H54 (cell line): Measurements from ENCODE around the gene PNPLA6.
A peak's percentile ranks its signal among the peaks of the same experiment; 100 is the strongest.
"Not testable (repeated sequence)": the region's sequence is repeated elsewhere in the genome, so short reads cannot be mapped to it uniquely, and the experiment has no call there.

ENCODE experiments used
- DNase-seq: peaks from one replicate; pipeline ENCODE4 v3.0.0; 2011; ENCODE audit warnings: low spot score, mixed read lengths; ENCODE audit not compliant: insufficient read length
- FAIRE-seq: peaks from 3 replicates; lab custom pipeline; 2011; peaks lifted over from hg19 to GRCh38; lab: Jason Lieb, UNC
- POLR2A ChIP-seq: IDR thresholded peaks from 2 replicates; pipeline ENCODE4 v1.6.1; 2011; ENCODE audit warnings: low read depth, mild to moderate bottlenecking, low read length

The PNPLA6 gene

DNA sequence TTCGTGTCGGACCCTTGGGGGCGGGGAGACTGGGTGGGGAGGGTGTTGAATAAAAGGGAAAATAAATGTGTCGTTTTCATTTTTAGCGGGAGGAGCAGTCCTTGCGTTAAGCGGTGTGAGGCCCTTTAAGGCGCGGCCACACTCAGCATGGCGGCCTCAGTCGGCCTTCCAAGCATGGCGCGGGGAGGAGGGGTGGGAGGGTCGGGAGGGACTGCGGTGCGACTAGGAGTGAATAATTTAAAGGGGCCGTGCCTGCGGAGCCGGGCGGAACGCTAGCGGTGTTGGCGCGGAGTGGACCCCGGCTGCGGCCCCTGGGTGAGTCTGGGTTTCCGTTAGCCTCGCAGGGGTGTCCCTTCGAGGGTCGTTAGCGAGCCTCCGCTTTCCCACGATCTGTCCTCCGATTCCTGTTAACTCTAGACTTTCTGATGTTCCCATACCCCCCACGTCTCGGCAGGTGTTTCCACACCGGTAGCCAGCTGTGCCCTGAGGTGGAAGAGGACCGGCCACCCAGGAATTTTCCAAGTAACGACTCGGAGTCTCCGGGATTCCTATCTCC lies 1.5 kb upstream of the PNPLA6 start:
- peak; percentile 83 for DNase-seq
- no peak for TF ChIP-seq POLR2A
- FAIRE-seq: no peak

DNA sequence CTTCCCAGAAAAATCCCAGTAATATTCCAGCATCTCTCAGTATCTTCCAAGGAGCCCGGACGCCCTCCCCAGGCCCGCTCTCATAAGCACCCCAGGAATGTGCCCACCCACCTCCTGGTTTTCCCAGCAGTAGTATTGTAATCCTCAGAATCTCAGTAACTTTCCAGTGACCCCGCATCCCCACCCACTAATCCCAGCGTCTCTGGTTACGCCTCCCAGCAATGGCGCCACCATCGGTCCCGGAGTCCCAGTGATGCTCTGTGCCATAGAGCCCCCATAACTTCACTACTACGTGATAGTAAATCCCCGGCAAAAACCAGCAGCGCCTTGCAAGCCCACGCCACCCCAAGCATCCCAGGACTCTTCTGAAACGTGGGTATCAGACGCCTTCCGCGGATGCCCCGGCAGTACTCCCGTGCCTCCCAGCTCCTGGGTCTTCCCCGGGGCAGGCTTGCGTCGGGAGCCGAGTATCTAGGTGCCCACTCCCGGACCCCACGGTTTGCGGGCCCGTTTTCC lies 928 bp upstream of the PNPLA6 start:
- DNase-seq: no peak
- TF ChIP-seq POLR2A: peak; percentile 28; the same call in 1 of the 2 replicates
- FAIRE-seq: no peak

DNA sequence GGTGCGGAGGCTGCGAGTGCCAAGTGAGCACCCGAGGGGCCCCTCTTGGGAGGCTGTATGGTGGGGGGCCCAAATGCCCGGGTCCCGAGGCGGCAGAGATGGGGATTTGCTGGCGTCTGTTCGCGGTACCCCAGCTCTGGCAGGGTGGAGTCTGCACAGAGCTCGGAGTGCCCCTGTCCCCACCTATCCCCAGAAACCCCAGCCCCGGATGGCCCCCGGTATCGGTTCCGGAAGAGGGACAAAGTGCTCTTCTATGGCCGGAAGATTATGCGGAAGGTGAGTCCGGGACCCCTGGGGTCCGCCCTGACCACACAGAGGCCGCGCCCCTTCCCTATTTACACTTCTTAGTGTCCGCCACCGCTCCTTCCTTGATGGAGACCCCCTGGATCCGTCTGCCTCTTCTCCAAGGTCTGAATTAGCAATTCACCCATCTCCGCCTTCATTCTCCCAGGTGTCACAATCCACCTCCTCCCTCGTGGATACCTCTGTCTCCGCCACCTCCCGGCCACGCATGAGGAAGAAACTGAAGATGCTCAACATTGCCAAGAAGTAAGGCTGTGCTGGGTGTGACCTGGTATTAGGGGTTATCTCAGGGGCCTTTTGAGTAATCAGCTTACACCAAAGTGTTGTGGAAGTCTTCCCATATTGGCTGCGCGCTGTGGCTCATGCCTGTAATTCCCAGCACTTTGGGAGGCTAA lies 630 bp downstream of the PNPLA6 start:
- FAIRE-seq: no peak
- no peak for TF ChIP-seq POLR2A

DNA sequence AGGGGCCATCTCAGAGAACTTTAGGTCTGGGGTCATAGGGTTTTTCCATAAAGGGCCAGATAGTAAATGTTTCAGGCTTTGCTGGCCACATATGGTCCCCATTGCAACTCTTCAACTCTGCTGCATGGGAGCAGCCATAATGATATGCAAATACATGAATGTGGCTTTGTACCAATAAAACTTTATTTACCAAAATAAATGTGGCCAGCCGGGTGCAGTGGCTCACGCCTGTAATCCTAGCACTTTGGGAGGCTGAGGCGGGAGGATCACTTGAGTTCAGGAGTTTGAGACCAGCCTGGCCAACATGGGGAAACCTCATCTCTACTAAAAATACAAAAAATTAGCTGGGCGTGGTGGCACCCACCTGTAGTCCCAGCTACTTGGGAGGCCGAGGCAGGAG lies 3.5 kb downstream of the PNPLA6 start:
- FAIRE-seq, DNase-seq: not testable (repeated sequence)

More for the DNA sequence above, 630 bp downstream of the PNPLA6 start:
- DNase-seq: no peak

DNA sequence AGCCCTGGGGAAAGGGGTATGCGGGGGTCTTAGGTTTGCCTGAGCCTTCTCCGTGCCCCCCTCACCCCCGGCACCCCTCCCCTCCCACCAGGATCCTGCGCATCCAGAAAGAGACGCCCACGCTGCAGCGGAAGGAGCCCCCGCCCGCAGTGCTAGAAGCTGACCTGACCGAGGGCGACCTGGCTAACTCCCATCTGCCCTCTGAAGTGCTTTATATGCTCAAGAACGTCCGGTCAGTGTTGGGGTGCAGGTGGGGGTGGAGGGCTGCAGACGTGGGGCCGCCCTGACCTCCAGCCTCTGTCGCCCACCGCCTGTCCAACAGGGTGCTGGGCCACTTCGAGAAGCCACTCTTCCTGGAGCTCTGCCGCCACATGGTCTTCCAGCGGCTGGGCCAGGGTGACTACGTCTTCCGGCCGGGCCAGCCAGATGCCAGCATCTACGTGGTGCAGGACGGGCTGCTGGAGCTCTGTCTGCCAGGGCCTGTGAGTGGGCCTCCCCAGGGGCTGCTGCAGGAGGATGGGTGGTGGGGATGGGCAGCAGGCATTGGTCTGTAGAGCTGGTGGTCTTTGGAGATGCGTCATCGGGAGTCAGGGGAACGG lies 4.4 kb downstream of the PNPLA6 start:
- TF ChIP-seq POLR2A: no peak
- FAIRE-seq (no peak), DNase-seq (no peak)

DNA sequence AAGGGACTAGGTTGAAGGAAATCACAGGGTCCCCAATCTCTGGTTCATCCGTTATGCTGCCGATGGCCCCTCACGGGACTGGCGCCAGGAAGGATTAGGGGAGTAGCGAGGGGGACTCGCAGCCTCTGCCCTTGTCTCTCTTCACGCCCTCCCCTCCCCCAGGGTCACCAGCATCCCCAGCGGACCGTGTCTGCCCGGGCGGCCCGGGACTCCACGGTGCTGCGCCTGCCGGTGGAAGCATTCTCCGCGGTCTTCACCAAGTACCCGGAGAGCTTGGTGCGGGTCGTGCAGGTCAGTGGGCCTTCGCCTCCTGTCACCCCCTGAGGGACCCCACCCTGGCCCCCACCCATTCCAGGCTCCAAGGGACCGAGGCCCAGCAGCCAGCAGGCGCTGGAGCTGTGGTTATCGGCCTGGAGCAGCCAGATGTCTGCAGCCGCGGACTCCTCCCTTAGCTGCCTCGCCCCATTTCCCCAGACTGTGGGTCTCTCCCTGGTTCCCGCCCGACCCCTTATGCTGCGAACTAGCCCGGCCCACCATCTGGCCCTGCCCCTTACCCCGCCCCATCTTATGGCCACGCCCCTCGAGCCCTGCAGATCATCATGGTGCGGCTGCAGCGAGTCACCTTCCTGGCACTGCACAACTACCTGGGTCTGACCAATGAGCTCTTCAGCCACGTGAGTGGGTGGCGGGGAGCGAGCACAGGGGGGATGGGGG lies 5.4 kb downstream of the PNPLA6 start:
- DNase-seq: peak; percentile 84
- no peak for TF ChIP-seq POLR2A
- FAIRE-seq: no peak

DNA sequence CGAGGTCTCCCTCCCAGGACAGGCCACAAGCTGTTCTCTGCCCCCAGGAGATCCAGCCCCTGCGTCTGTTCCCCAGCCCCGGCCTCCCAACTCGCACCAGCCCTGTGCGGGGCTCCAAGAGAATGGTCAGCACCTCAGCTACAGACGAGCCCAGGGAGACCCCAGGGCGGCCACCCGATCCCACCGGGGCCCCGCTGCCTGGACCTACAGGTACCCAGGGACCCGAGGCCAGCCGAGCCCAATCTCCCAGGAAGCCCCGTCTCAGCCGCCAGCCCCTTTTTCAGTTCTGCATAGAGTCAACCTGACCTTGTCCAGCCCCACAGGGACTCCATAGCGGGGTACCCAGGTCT lies 5.9 kb downstream of the PNPLA6 start:
- TF ChIP-seq POLR2A: no peak
- DNase-seq: no peak
- no peak for FAIRE-seq

DNA sequence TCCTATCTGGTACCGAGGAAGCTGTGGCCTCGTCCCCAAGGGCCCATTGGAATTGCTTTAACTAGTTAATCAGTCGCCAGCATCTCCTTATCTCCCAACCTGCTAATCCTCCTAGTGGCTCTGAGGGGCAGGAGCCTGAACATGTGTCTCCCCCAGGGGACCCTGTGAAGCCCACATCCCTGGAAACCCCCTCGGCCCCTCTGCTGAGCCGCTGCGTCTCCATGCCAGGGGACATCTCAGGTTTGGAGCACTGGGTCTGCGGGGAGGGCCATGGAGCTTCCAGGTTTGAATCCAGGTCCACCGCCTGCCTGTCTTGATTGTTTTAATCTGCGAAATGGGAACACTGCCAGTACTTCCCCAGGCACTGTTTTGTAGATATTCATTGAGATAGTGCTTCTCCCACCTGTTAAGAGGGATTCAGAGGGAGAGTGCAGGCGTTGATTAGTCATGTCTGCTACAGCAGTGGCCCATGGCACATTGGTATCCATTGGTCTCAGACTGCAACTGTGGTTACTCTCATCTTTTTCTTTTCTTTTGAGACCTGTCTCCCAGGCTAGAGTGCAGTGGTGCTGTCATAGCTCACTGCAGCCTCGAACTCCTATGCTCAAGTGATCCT lies 6.4 kb downstream of the PNPLA6 start:
- no peak for TF ChIP-seq POLR2A
- no peak for FAIRE-seq

DNA sequence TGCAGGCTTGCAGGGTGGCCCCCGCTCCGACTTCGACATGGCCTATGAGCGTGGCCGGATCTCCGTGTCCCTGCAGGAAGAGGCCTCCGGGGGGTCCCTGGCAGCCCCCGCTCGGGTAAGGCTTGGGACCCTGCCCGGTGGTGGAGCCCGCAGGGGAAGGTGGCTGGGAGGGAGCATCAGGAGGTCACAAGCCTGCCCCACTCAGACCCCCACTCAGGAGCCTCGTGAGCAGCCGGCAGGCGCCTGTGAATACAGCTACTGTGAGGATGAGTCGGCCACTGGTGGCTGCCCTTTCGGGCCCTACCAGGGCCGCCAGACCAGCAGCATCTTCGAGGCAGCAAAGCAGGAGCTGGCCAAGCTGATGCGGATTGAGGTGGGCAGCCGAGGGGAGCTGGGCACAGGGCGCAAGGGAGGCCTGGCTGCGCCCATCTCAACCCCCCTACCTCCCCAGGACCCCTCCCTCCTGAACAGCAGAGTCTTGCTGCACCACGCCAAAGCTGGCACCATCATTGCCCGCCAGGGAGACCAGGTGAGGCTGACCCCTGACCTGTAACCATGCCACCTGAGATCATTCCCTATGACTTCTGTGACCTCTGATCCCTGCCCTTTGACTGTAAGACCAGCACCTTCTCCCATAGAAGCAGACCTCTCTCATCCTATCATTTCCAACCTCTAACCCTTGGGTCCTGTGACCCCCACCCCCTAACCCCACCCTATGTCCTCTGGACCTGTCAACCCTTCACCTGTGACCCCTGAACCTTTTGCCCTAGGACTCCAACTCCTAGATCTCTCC lies 7.2 kb downstream of the PNPLA6 start:
- DNase-seq (no peak), FAIRE-seq (no peak)
- no peak for TF ChIP-seq POLR2A

More for the DNA sequence above, 6.4 kb downstream of the PNPLA6 start:
- DNase-seq: no peak

DNA sequence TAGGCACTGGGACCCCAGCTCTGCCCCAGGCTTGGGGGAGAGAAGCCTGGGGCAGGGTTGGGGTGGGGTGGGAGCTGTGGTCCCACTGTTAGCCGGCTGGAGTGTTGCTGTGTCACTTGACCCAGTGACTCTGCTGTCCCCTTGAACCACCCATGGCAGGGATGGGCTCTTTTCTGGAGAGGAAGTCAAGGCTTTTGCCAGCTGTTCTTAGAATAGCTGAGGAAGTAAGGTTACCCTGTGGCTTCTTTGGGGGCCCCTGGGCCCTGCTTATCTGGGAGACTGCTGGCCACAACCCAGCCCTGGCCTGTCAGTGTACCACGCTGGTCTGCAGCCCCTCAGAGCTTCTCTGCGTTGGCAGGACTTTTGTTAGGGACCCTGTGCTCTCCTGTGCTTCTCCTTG lies 9.1 kb downstream of the PNPLA6 start:
- DNase-seq (no peak), FAIRE-seq (no peak)
- no peak for TF ChIP-seq POLR2A

DNA sequence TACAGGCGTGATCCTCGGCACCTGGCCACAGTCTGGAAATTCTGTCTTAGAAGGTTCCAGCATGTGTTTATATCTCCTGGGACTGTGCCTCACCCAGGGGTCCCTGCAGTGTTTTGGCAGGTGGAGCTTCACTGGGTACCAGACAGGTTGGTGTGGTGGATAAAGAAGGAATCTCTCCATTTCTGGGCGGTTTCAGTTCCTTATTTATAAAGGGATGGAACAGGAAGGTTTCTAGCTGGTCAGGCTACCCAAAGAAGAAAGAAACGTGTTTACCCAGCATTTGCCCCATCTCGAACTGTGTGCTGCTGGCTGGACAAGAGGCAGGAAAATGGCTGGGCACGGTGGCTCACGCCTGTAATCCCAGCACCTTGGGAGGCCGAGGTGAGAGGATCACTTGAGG lies 9.8 kb downstream of the PNPLA6 start:
- TF ChIP-seq POLR2A: no peak
- no peak for FAIRE-seq

DNA sequence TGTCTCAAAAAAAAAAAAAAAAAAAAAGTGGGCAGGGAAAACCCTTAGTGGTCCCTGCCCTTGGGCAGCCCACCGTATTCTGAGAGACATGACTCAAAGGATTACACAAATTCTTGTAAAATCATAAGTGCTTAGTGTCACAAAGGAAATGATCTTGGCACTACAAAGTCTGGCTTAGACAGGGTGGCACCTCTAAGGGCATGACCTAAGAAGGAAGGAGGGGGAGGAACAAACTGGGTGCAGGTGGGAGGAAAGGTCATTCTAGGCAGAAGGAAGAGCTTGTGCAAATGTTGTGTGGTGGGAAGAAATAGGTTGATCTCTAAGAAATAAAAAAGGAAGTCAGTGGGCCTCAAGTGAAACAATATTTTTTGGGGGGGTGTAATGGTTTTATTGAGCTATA lies 10.4 kb downstream of the PNPLA6 start:
- FAIRE-seq (no peak), DNase-seq (no peak)
- TF ChIP-seq POLR2A: no peak

More for the DNA sequence above, 9.8 kb downstream of the PNPLA6 start:
- no peak for DNase-seq

DNA sequence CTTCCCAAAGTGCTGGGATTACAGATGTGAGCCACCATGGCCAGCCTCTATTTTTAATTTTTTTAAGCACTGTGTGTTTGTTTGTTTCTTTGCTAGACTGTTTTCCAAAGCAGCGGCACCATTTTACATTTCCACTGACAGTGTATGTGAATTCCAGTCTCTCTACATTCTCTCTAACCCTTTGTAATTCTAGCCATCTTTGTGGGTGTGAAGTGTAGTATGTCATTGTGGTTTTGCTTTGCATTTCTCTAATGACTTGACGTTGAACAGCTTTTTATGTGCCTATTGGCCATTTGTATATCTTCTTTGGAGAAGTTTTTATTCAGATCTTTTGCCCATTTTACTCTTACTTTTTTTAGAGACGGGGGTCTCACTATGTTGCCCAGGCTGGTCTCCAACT lies 11.6 kb downstream of the PNPLA6 start:
- DNase-seq (no peak), FAIRE-seq (no peak)
- no peak for TF ChIP-seq POLR2A
